A549 (cell line): ENCODE data around the gene HLA-DMA. TPM values are rescaled to one million over a fixed set of nuclear protein-coding genes. Genes with fewer than 3 reads are reported as not detected.
A peak's percentile ranks its signal among the peaks of the same experiment; 100 is the strongest.

ENCODE experiments used
- ATAC-seq, 2 experiments: fragments of 200-7000 bp in 1 of 2; fragments of >200 bp in 1 of 2; cut with Nextera tagmentation in 1 of 2; cut with Tn5 transposase in 1 of 2; 3 replicates each; pipeline versions ENCODE4 v1.8.0 to v1.9.1; 2018 to 2020; ENCODE audit warnings: mild to moderate bottlenecking in 1 of 2, moderate library complexity in 1 of 2
- CTCF ChIA-PET: fragments of 300-600 bp; sonication (Branson Sonifier 250); formaldehyde crosslinking; extraction: SDS; loops from one replicate; lab custom pipeline; 2021; ENCODE audit warnings: antibody characterized with exemption, inconsistent platforms; lab: Yijun Ruan, JAX
- POLR2A ChIA-PET: fragments of 350-600 bp; formaldehyde crosslinking; extraction: SDS; loops from one replicate; lab custom pipeline; 2021; ENCODE audit warnings: antibody characterized with exemption, inconsistent platforms; lab: Yijun Ruan, JAX
- DNase-seq, 2 experiments: peaks; one replicate each; pipeline versions ENCODE4 v3.0.0 to v3.0.0-alpha.2; 2011 to 2016; ENCODE audit warnings: low read depth in 1 of 2, low spot score in 1 of 2
- FAIRE-seq: peaks from 2 replicates; lab custom pipeline; 2011; peaks lifted over from hg19 to GRCh38; lab: Jason Lieb, UNC
- H3K27ac ChIP-seq, 2 experiments: fragments of >200 bp; sonication (Bioruptor Twin); formaldehyde crosslinking; 3 replicates each; pipeline ENCODE4 v1.5.1; 2016 to 2017
- H3K4me1 ChIP-seq: fragments of >200 bp; sonication (Bioruptor Twin); formaldehyde crosslinking; 3 replicates; pipeline ENCODE4 v1.6.1; 2016
- H3K4me2 ChIP-seq: fragments of >200 bp; sonication (Bioruptor Twin); formaldehyde crosslinking; 3 replicates; pipeline ENCODE4 v1.6.1; 2016
- H3K4me3 ChIP-seq: fragments of >200 bp; sonication (Bioruptor Twin); formaldehyde crosslinking; 3 replicates; pipeline ENCODE4 v1.5.1; 2016
- H3K9me3 ChIP-seq: fragments of >200 bp; sonication (Bioruptor Twin); formaldehyde crosslinking; 3 replicates; pipeline ENCODE4 v1.6.1; 2016
- BHLHE40 ChIP-seq: IDR thresholded peaks from 2 replicates; pipeline ENCODE4 v1.6.1; 2012; ENCODE audit warnings: low read depth, low read length, inconsistent platforms
- CBX8 ChIP-seq: fragments of 200-600 bp; sonication (generic); IDR thresholded peaks from 2 replicates; pipeline ENCODE4 v1.6.1; 2016
- CEBPB ChIP-seq, 2 experiments: fragments of >200 bp in 1 of 2; sonication (Bioruptor Twin) in 1 of 2; formaldehyde crosslinking in 1 of 2; IDR thresholded peaks; 2 replicates each; pipeline ENCODE4 v1.6.1; 2012 to 2016
- EHF ChIP-seq: fragments of 250-450 bp; sonication (Bioruptor Pico); IDR thresholded peaks from 2 replicates; pipeline ENCODE4 v1.5.0; 2020; ENCODE audit warnings: mild to moderate bottlenecking
- EHMT2 ChIP-seq: fragments of 200-600 bp; sonication (generic); IDR thresholded peaks from 2 replicates; pipeline ENCODE4 v1.6.1; 2016; ENCODE audit warnings: antibody characterized with exemption, low read depth, mild to moderate bottlenecking, moderate library complexity
- ESRRA ChIP-seq: fragments of 150-350 bp; IDR thresholded peaks from 2 replicates; pipeline ENCODE4 v1.6.1; 2014; ENCODE audit warnings: mild to moderate bottlenecking, low read length, borderline replicate concordance
- FOXS1 ChIP-seq: fragments of 250-450 bp; sonication (Bioruptor Pico); IDR thresholded peaks from 2 replicates; pipeline ENCODE4 v1.5.0; 2020; ENCODE audit warnings: mild to moderate bottlenecking, moderate library complexity
- GATA3 ChIP-seq: IDR thresholded peaks from 2 replicates; pipeline ENCODE4 v1.6.1; 2012; ENCODE audit warnings: borderline replicate concordance
- HMGXB4 ChIP-seq: fragments of 250-450 bp; sonication (Bioruptor Pico); IDR thresholded peaks from 2 replicates; pipeline ENCODE4 v1.5.0; 2021; ENCODE audit warnings: mild to moderate bottlenecking, moderate library complexity, borderline replicate concordance
- HOXB13 ChIP-seq: fragments of 250-450 bp; sonication (Bioruptor Pico); IDR thresholded peaks from 2 replicates; pipeline ENCODE4 v1.5.0; 2020; ENCODE audit warnings: low read depth, mild to moderate bottlenecking, moderate library complexity
- HOXB5 ChIP-seq: fragments of 250-450 bp; sonication (Bioruptor Pico); IDR thresholded peaks from 2 replicates; pipeline ENCODE4 v1.5.0; 2020; ENCODE audit warnings: mild to moderate bottlenecking, moderate library complexity
- JUNB ChIP-seq: fragments of >200 bp; sonication (Bioruptor Twin); formaldehyde crosslinking; IDR thresholded peaks from 2 replicates; pipeline ENCODE4 v1.6.1; 2016
- PHF8 ChIP-seq: fragments of 200-600 bp; sonication (generic); IDR thresholded peaks from 2 replicates; pipeline ENCODE4 v1.6.1; 2016; ENCODE audit warnings: low read depth, mild to moderate bottlenecking, antibody characterized with exemption, moderate library complexity, borderline replicate concordance
- RCOR1 ChIP-seq: fragments of 150-350 bp; IDR thresholded peaks from 2 replicates; pipeline ENCODE4 v1.6.1; 2014; ENCODE audit warnings: antibody characterized with exemption, low read length, low read depth
- REST ChIP-seq: fragments of 200-600 bp; sonication (generic); IDR thresholded peaks from 2 replicates; pipeline ENCODE4 v1.6.1; 2016; ENCODE audit warnings: antibody characterized with exemption, mild to moderate bottlenecking, moderate library complexity
- TFCP2L1 ChIP-seq: fragments of 250-450 bp; sonication (Bioruptor Pico); IDR thresholded peaks from 2 replicates; pipeline ENCODE4 v1.5.0; 2021; ENCODE audit warnings: mild to moderate bottlenecking
- ZC3H11A ChIP-seq: fragments of 450-650 bp; IDR thresholded peaks from 2 replicates; pipeline ENCODE4 v1.6.1; 2014; ENCODE audit warnings: antibody characterized with exemption, mild to moderate bottlenecking
- ZNF302 ChIP-seq: fragments of 250-450 bp; sonication (Bioruptor Pico); IDR thresholded peaks from 2 replicates; pipeline ENCODE4 v1.9.0; 2021; ENCODE audit warnings: inconsistent platforms, mild to moderate bottlenecking, moderate library complexity
- WGBS: methylation state at CpG from one replicate; pipeline ENCODE4 v1.1.6; 2017; ENCODE audit errors: missing lambda C conversion rate; 5-methylcytosine and 5-hydroxymethylcytosine counted together
- polyA plus RNA-seq, 4 experiments: library from polyadenylated mRNA; depleted of rRNA in 3 of 4; stranded (reverse); fragments of >200 nt; fragmentation: RNase III in 1 of 4; extraction: RNeasy Plus Mini Kit Qiagen cat#74134 plus additional on column Dnase treatment in 1 of 4; gene quantifications; 2 replicates in 3 of 4; 3 replicates in 1 of 4; pipeline ENCODE4 v1.2.3, GENCODE V29; 2011 to 2017
- TF ChIP-seq, protein P1 (sequence below): IDR thresholded peaks from 2 replicates; pipeline ENCODE4 v1.6.1; 2012; ENCODE audit warnings: low read depth, borderline replicate concordance
- TF ChIP-seq, protein P2 (sequence below): fragments of 250-450 bp; sonication (Bioruptor Pico); IDR thresholded peaks from 2 replicates; pipeline ENCODE4 v1.5.0; 2020; ENCODE audit warnings: low read depth, mild to moderate bottlenecking, moderate library complexity

HLA-DMA gene
- polyA plus RNA-seq, 2 of the 4 experiments (the other 2 are of a cell fraction): 2.5 to 5.6 TPM

GRCh38 chr6:32920715-32921114 lies 32.2 kb downstream of the HLA-DMA start:
- Histone ChIP-seq H3K27ac (peak overlapping the region in 1 of 2 experiments; percentile 73; a peak in 3 of 6 replicates), H3K4me3 (peak overlapping the region; percentile 16; the same call in 1 of the 3 replicates), H3K4me1 (peaks cover 28% of the 10 kb centered on the region), H3K9me3 (no peaks in the 10 kb centered on the region), H3K4me2 (peak overlapping the region; percentile 73)
- peak in 1 of 2 experiments; percentile 50; a peak in 1 of 6 replicates for ATAC-seq
- ChIA-PET POLR2A (no interaction called here), CTCF (interaction anchor here (1.6 to 1.9 kb wide), 2 partner anchors 14 to 33 kb away, joined by 4 to 7 read pairs; partner anchors contain the start of gene HLA-DMA)
- DNase-seq: peak in 1 of 2 experiments; percentile 22
- FAIRE-seq: no peak
- no peak for TF ChIP-seq ZNF302 (CRISPR knock-in tag)
- TF ChIP-seq GATA3: peak; percentile 23; the same call in 1 of the 2 replicates
- 2% methylated on average over 2 of the region's 2 CpGs for WGBS

- ChIA-PET POLR2A (interaction anchor here (1.2 kb wide), 1 partner anchor 19 kb away, joined by 3 read pairs; no protein-coding TSS in a partner anchor), CTCF (interaction anchor here (0.6 to 1.7 kb wide), 5 partner anchors 20 to 72 kb away, joined by 3 to 10 read pairs (median 3); no protein-coding TSS in a partner anchor)
- no peaks in the 10 kb centered on the region for H3K9me3 ChIP-seq
- no peak overlapping the region for H3K4me3 ChIP-seq
- peaks cover 21% of the 10 kb centered on the region for H3K4me1 ChIP-seq
- WGBS: 12% methylated on average over 1 of the region's 1 CpG
- ATAC-seq (no peak), FAIRE-seq (no peak), DNase-seq (no peak)
- no peak overlapping the region for H3K27ac ChIP-seq
- no peak overlapping the region for H3K4me2 ChIP-seq
- no peak for TF ChIP-seq HMGXB4 (CRISPR knock-in tag)
Measured at GRCh38 chr6:32912951-32913350, 39.9 kb downstream of the HLA-DMA start.

- ATAC-seq (no peak), DNase-seq (no peak), FAIRE-seq (no peak)
- TF ChIP-seq PHF8 (no peak), ESRRA (no peak), RCOR1 (no peak), REST (no peak), HOXB5 (CRISPR knock-in tag) (no peak), JUNB (no peak), EHF (no peak), BHLHE40 (no peak), EHMT2 (no peak), CBX8 (no peak), HOXB13 (no peak), FOXS1 (CRISPR knock-in tag) (no peak), CEBPB (IDR thresholded peaks at IDR 0.05) (no peak), ZC3H11A (no peak), TFCP2L1 (no peak)
- TF ChIP-seq, protein P1, sequence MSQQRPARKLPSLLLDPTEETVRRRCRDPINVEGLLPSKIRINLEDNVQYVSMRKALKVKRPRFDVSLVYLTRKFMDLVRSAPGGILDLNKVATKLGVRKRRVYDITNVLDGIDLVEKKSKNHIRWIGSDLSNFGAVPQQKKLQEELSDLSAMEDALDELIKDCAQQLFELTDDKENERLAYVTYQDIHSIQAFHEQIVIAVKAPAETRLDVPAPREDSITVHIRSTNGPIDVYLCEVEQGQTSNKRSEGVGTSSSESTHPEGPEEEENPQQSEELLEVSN: no peak
- TF ChIP-seq, protein P2, sequence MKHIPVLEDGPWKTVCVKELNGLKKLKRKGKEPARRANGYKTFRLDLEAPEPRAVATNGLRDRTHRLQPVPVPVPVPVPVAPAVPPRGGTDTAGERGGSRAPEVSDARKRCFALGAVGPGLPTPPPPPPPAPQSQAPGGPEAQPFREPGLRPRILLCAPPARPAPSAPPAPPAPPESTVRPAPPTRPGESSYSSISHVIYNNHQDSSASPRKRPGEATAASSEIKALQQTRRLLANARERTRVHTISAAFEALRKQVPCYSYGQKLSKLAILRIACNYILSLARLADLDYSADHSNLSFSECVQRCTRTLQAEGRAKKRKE: no peak
- Histone ChIP-seq H3K4me3 (no peak overlapping the region), H3K27ac (peak overlapping the region; percentile 61 to 66), H3K9me3 (no peaks in the 10 kb centered on the region), H3K4me2 (peak overlapping the region; percentile 63), H3K4me1 (peaks cover 61% of the 10 kb centered on the region)
- WGBS: 14% methylated on average over 2 of the region's 2 CpGs
- ChIA-PET CTCF (interaction anchor here (0.8 kb wide), 1 partner anchor 70 kb away, joined by 4 read pairs; the partner anchor contains the start of gene TAP2), POLR2A (no interaction called here)
Measured at GRCh38 chr6:32908897-32909296, 44.0 kb downstream of the HLA-DMA start.
